ENCODE results near the gene CLCA4. TPM values are rescaled to one million over a fixed set of nuclear protein-coding genes. Genes with fewer than 3 reads are reported as not detected.
A peak's percentile ranks its signal among the peaks of the same experiment; 100 is the strongest.

CLCA4 gene
- total and polyA plus RNA-seq, 10 of the 15 experiments (the other 5 are each of a cell fraction or from before 2014, with no cell fraction given) = 0.01 to 0.08 TPM; not detected in 8

- ChIA-PET SMC1A (ENCODE audit: uncharacterized antibody, unreplicated experiment) (interaction anchor here (0.7 to 2.3 kb wide), 4 partner anchors 10 to 575 kb away, joined by 3 to 7 read pairs (median 3); no protein-coding TSS in a partner anchor), RAD21 (ENCODE audit: unreplicated experiment) (interaction anchor here (2.1 kb wide), 1 partner anchor 128 kb away, joined by 6 read pairs; no protein-coding TSS in a partner anchor), POLR2A (no interaction called here), CTCF (interaction anchor here (0.6 to 11.1 kb wide), 12 partner anchors 8 to 356 kb away, joined by 3 to 104 read pairs (median 8); no protein-coding TSS in a partner anchor)
- no peak overlapping the region for H2AFZ ChIP-seq (ENCODE audit: control insufficient read depth, low read depth, low read length)
- in situ Hi-C loops (cut with MboI) = loop anchor here (25.0 kb wide), 1 partner anchor 579 kb away; no protein-coding TSS in a partner anchor
- 19% methylated on average over 13 of the region's 13 CpGs for WGBS (ENCODE audit: insufficient coverage, insufficient replicate concordance, low lambda C conversion rate, missing lambda C conversion rate)
- H4K20me1 ChIP-seq (ENCODE audit: control insufficient read depth, insufficient read depth) = no peaks in the 10 kb centered on the region
- H3K4me2 ChIP-seq (ENCODE audit: control insufficient read depth, insufficient read depth) = no peak overlapping the region
- H3K9me3 ChIP-seq (replicated peaks; ENCODE audit: control insufficient read depth, insufficient read depth, low read length) = no peaks in the 10 kb centered on the region
- no peak for DNase-seq (ENCODE audit: low read depth, low spot score)
- H3K27me3 ChIP-seq (replicated peaks in 1 of 2; ENCODE audit: control insufficient read depth in 2 of 2, insufficient read depth in 2 of 2, low read length in 1 of 2) = peaks cover 0 to 2% of the 10 kb centered on the region in 2 experiments; a peak in 3 of 4 replicates
- peak; percentile 90 for FAIRE-seq
- H3K36me3 ChIP-seq (ENCODE audit: control insufficient read depth in 2 of 2, insufficient read depth in 2 of 2, low read length in 1 of 2) = no peaks in the 10 kb centered on the region
- H3K9ac ChIP-seq (ENCODE audit: control insufficient read depth, insufficient read depth, low read length) = no peak overlapping the region
- no peaks in the 10 kb centered on the region for H3K79me2 ChIP-seq (ENCODE audit: control insufficient read depth, insufficient read depth, low read length)
- peak; percentile 76 for ATAC-seq
- BruUV-seq (replicated peaks) = no TSS peak
- intact Hi-C loops (cut with micrococcal nuclease; ENCODE audit: unreplicated experiment) = loop anchor here (10.0 kb wide), 1 partner anchor 577 kb away; no protein-coding TSS in a partner anchor
- no peak overlapping the region for H3K4me3 ChIP-seq
- H3K27ac ChIP-seq (ENCODE audit: control insufficient read depth, insufficient read depth) = no peak overlapping the region
- H3K4me1 ChIP-seq (ENCODE audit: control insufficient read depth, insufficient read depth, low read length) = no peaks in the 10 kb centered on the region
- TF ChIP-seq ZNF622 (IDR thresholded peaks at IDR 0.05) (no peak), WRNIP1 (IDR thresholded peaks at IDR 0.05; ENCODE audit: borderline replicate concordance, low read depth, low read length) (no peak), ETV6 (conservative IDR thresholded peaks at IDR 0.05 in 1 of 2, IDR thresholded peaks at IDR 0.05 in 1 of 2; ENCODE audit: borderline replicate concordance in 1 of 2, low read depth in 1 of 2) (no peak), CHD4 (IDR thresholded peaks at IDR 0.05) (no peak), MLLT1 (IDR thresholded peaks at IDR 0.05) (no peak), NBN (IDR thresholded peaks at IDR 0.05) (no peak), YY1 (IDR thresholded peaks at IDR 0.05; ENCODE audit: low read depth, low read length) (no peak), USF2 (IDR thresholded peaks at IDR 0.05; ENCODE audit: borderline replicate concordance, low read depth, low read length) (no peak), JUND (IDR thresholded peaks at IDR 0.05; ENCODE audit: low read depth, low read length) (no peak), ZZZ3 (IDR thresholded peaks at IDR 0.05; ENCODE audit: control insufficient read depth, insufficient read length, low read depth) (no peak), RUNX3 (IDR thresholded peaks at IDR 0.05; ENCODE audit: low read length) (0 out of 2 replicates have a peak, but pooled peaks have one; percentile 15), EED (IDR thresholded peaks at IDR 0.05; ENCODE audit: low read depth) (no peak), NR2F1 (conservative IDR thresholded peaks at IDR 0.05) (no peak), SMAD1 (IDR thresholded peaks at IDR 0.05; ENCODE audit: low read depth, partially characterized antibody) (no peak), SREBF1 (IDR thresholded peaks at IDR 0.05; ENCODE audit: low read length) (no peak), ATF3 (IDR thresholded peaks at IDR 0.05; ENCODE audit: borderline replicate concordance, extremely low read depth, low read depth, low read length) (no peak), RAD21 (IDR thresholded peaks at IDR 0.05; ENCODE audit: insufficient read depth, low read depth, low read length) (0 out of 2 replicates have a peak, but pooled peaks have one; percentile 34), CTCF (IDR thresholded peaks at IDR 0.05 in 2 of 3, conservative IDR thresholded peaks at IDR 0.05 in 1 of 3; ENCODE audit: control insufficient read depth in 2 of 3, extremely low read depth in 1 of 3, insufficient read depth in 1 of 3, low read depth in 3 of 3, low read length in 3 of 3) (peak; percentile 36 to 51 (median 47); a peak in 5 of 6 replicates), BHLHE40 (IDR thresholded peaks at IDR 0.05; ENCODE audit: borderline replicate concordance in 1 of 2, low read depth in 2 of 2, low read length in 1 of 2) (no peak), KDM1A (IDR thresholded peaks at IDR 0.05; ENCODE audit: borderline replicate concordance) (no peak)
Measured at GRCh38 chr1:86507935-86508582, 38.8 kb upstream of the CLCA4 start.

All from GM12878 (cell line).